HepG2 (cell line): ENCODE results near the gene GPR17. TPM values are rescaled to one million over a fixed set of nuclear protein-coding genes. Genes with fewer than 3 reads are reported as not detected.

Experiments
- ATAC-seq: fragments of 200-7000 bp; cut with Tn5 transposase; 3 replicates; pipeline ENCODE4 v1.9.1; 2020; ENCODE audit warnings: mild to moderate bottlenecking, moderate library complexity
- BruUV-seq: library from RNA; stranded (reverse); fragments of 400-500 nt; replicated peaks from 2 replicates; lab custom pipeline; 2021; lab: Mats Ljungman, UMichigan
- CTCF ChIA-PET: fragments of 300-600 bp; formaldehyde crosslinking; extraction: SDS; loops from one replicate; lab custom pipeline; 2021; ENCODE audit warnings: low total read pairs, inconsistent platforms, low intra/inter-chr PET ratio; lab: Yijun Ruan, JAX
- POLR2A ChIA-PET: fragments of 350-600 bp; sonication (Branson Sonifier 250); formaldehyde crosslinking; loops from one replicate; lab custom pipeline; 2020; ENCODE audit warnings: antibody characterized with exemption, inconsistent platforms; lab: Yijun Ruan, JAX
- DNase-seq: peaks from one replicate; pipeline ENCODE4 v3.0.0-alpha.2; 2015; ENCODE audit warnings: low spot score
- FAIRE-seq: peaks from 3 replicates; lab custom pipeline; 2011; peaks lifted over from hg19 to GRCh38; lab: Jason Lieb, UNC
- H2AFZ ChIP-seq: one replicate; pipeline ENCODE4 v1.6.1; 2011; ENCODE audit warnings: low read length, inconsistent platforms
- H3K27ac ChIP-seq: fragments of 300-600 bp; 3 replicates; pipeline ENCODE4 v1.8.0; 2011; ENCODE audit warnings: mixed run types, mild to moderate bottlenecking, mixed read lengths, low read length, inconsistent platforms; ENCODE audit not compliant: insufficient read depth; ENCODE audit errors: extremely low read length
- H3K27me3 ChIP-seq, 2 experiments: fragments of 200-600 bp in 1 of 2; 2 replicates in 1 of 2; 3 replicates in 1 of 2; pipeline versions ENCODE4 v1.6.0 to v1.8.0; 2011; ENCODE audit warnings: low read length in 2 of 2, mild to moderate bottlenecking in 2 of 2, moderate library complexity in 2 of 2, inconsistent platforms in 1 of 2; ENCODE audit not compliant: insufficient read depth in 2 of 2, control insufficient read depth in 1 of 2
- H3K36me3 ChIP-seq, 2 experiments: fragments of 200-600 bp in 1 of 2; replicated peaks in 1 of 2; 2 replicates in 1 of 2; 3 replicates in 1 of 2; pipeline versions ENCODE4 v1.5.1 to v1.8.0; 2011; ENCODE audit warnings: low read length in 2 of 2, inconsistent platforms in 1 of 2; ENCODE audit not compliant: insufficient read depth in 2 of 2, control insufficient read depth in 1 of 2
- H3K4me1 ChIP-seq: 2 replicates; pipeline ENCODE4 v1.5.1; 2012; ENCODE audit warnings: low read length, inconsistent platforms; ENCODE audit not compliant: insufficient read depth
- H3K4me2 ChIP-seq: 2 replicates; pipeline ENCODE4 v1.6.0; 2011; ENCODE audit warnings: low read depth, low read length, inconsistent platforms
- H3K4me3 ChIP-seq, 3 experiments: fragments of 200-600 bp in 1 of 3; sonication (generic), shearing (Covaris generic) in 1 of 3; replicated peaks in 1 of 3; 2 replicates each; pipeline ENCODE4 v1.5.1; 2011 to 2016; ENCODE audit warnings: low read length in 3 of 3, inconsistent platforms in 2 of 3, low read depth in 2 of 3, mild to moderate bottlenecking in 2 of 3, control low read depth in 1 of 3, mixed read lengths in 1 of 3; ENCODE audit not compliant: insufficient read depth in 1 of 3
- H3K79me2 ChIP-seq: one replicate; pipeline ENCODE4 v1.6.1; 2011; ENCODE audit warnings: low read length, inconsistent platforms; ENCODE audit not compliant: insufficient read depth
- H3K9ac ChIP-seq: 2 replicates; pipeline ENCODE4 v1.6.0; 2011; ENCODE audit warnings: mild to moderate bottlenecking, low read depth, low read length, inconsistent platforms; ENCODE audit not compliant: insufficient read depth
- H3K9me3 ChIP-seq: 2 replicates; pipeline ENCODE4 v1.5.1; 2012; ENCODE audit warnings: mild to moderate bottlenecking, low read length
- H4K20me1 ChIP-seq: 2 replicates; pipeline ENCODE4 v1.6.0; 2011; ENCODE audit warnings: inconsistent platforms, mild to moderate bottlenecking, low read length, moderate library complexity; ENCODE audit not compliant: insufficient read depth
- ASH2L ChIP-seq: fragments of 300-600, 200-600 bp; sonication (generic); IDR thresholded peaks from 2 replicates; pipeline ENCODE4 v1.7.0; 2017; ENCODE audit warnings: low read depth, mild to moderate bottlenecking, moderate library complexity, mixed read lengths, low read length; ENCODE audit not compliant: insufficient read length
- EZH2 ChIP-seq: conservative IDR thresholded peaks from 2 replicates; pipeline ENCODE4 v1.6.1; 2012; ENCODE audit warnings: mild to moderate bottlenecking, low read depth, low read length, moderate library complexity
- HOXA9 ChIP-seq: sonication (generic); formaldehyde crosslinking; IDR thresholded peaks from 2 replicates; pipeline ENCODE4 v1.8.1; 2022; ENCODE audit warnings: missing genetic modification reagents, mild to moderate bottlenecking, moderate library complexity, borderline replicate concordance
- JDP2 ChIP-seq: sonication (generic); formaldehyde crosslinking; IDR thresholded peaks from 2 replicates; pipeline ENCODE4 v1.8.1; 2022; ENCODE audit warnings: missing genetic modification reagents, borderline replicate concordance
- LCORL ChIP-seq, 2 experiments: fragments of 450-650 bp in 1 of 2; sonication (generic) in 1 of 2; formaldehyde crosslinking in 1 of 2; IDR thresholded peaks; 2 replicates each; pipeline versions ENCODE4 v1.5.0 to v1.6.1; 2017 to 2020; ENCODE audit warnings: antibody characterized with exemption in 1 of 2, missing genetic modification reagents in 1 of 2
- MEIS1 ChIP-seq: sonication (generic); formaldehyde crosslinking; IDR thresholded peaks from 2 replicates; pipeline ENCODE4 v1.9.0; 2021; ENCODE audit warnings: mild to moderate bottlenecking, missing genetic modification reagents, moderate library complexity, borderline replicate concordance
- PRMT3 ChIP-seq: sonication (generic); formaldehyde crosslinking; IDR thresholded peaks from 2 replicates; pipeline ENCODE4 v1.8.1; 2022; ENCODE audit warnings: low read depth, mild to moderate bottlenecking, moderate library complexity, missing genetic modification reagents, borderline replicate concordance
- SALL1 ChIP-seq: sonication (generic); formaldehyde crosslinking; IDR thresholded peaks from 2 replicates; pipeline ENCODE4 v1.8.0; 2022; ENCODE audit warnings: mild to moderate bottlenecking, missing genetic modification reagents
- STAT5B ChIP-seq: sonication (generic); formaldehyde crosslinking; IDR thresholded peaks from 2 replicates; pipeline ENCODE4 v1.4.0; 2020; ENCODE audit warnings: missing genetic modification reagents
- ZFP62 ChIP-seq: sonication (generic); formaldehyde crosslinking; IDR thresholded peaks from 2 replicates; pipeline ENCODE4 v1.4.0; 2020; ENCODE audit warnings: missing genetic modification reagents
- ZNF441 ChIP-seq: sonication (generic); formaldehyde crosslinking; IDR thresholded peaks from 2 replicates; pipeline ENCODE4 v1.7.0; 2021; ENCODE audit warnings: missing genetic modification reagents, borderline replicate concordance
- ZNF468 ChIP-seq: sonication (generic); formaldehyde crosslinking; IDR thresholded peaks from 2 replicates; pipeline ENCODE4 v1.8.0; 2022; ENCODE audit warnings: mild to moderate bottlenecking, moderate library complexity, missing genetic modification reagents
- ZNF543 ChIP-seq: sonication (generic); formaldehyde crosslinking; IDR thresholded peaks from 2 replicates; pipeline ENCODE4 v1.4.0; 2020; ENCODE audit warnings: mild to moderate bottlenecking, missing genetic modification reagents
- ZNF607 ChIP-seq: sonication (generic); formaldehyde crosslinking; IDR thresholded peaks from 2 replicates; pipeline ENCODE4 v1.5.1; 2020; ENCODE audit warnings: missing genetic modification reagents, mild to moderate bottlenecking, borderline replicate concordance
- WGBS: methylation state at CpG from one replicate; pipeline ENCODE4 v1.1.6; 2017; ENCODE audit warnings: low lambda C conversion rate; 5-methylcytosine and 5-hydroxymethylcytosine counted together
- in situ Hi-C: cut with HindIII; loops from 2 replicates; pipeline ENCODE4 v1.10.0; 2017; ENCODE audit warnings: low pct_unique_long_range_greater_than_20kb; ENCODE audit not compliant: extremely low pct_ligation_motif_present
- intact Hi-C: fragments of 100-400 bp; cut with micrococcal nuclease; formaldehyde crosslinking; loops from one replicate; pipeline ENCODE4 v1.10.0; 2022; ENCODE audit not compliant: unreplicated experiment
- polyA plus RNA-seq, 8 experiments: library from polyadenylated mRNA; depleted of rRNA in 3 of 8; stranded (reverse) in 7 of 8; unstranded in 1 of 8; fragments of >200 nt; fragmentation: Illumina TruSeq in 4 of 8; extraction: Trizol in 4 of 8; gene quantifications; 2 replicates each; pipeline versions ENCODE4 v1.2.1 to v1.2.3, GENCODE V29; 2011 to 2016; ENCODE audit warnings: low read depth in 4 of 8, missing spikeins in 1 of 8, mixed read lengths in 1 of 8; ENCODE audit not compliant: insufficient read depth in 1 of 8
- total RNA-seq, 5 experiments: library from RNA; depleted of rRNA; stranded (reverse); fragments of >200 nt; fragmentation: Illumina TruSeq; extraction: Trizol; gene quantifications; 2 replicates each; pipeline ENCODE4 v1.2.3, GENCODE V29; 2016; ENCODE audit warnings: low read depth in 1 of 5
- TF ChIP-seq, protein P1 (sequence below): IDR thresholded peaks from 2 replicates; pipeline ENCODE4 v1.6.1; 2012; ENCODE audit warnings: inconsistent platforms
- TF ChIP-seq, protein P2 (sequence below): sonication (generic); formaldehyde crosslinking; IDR thresholded peaks from 2 replicates; pipeline ENCODE4 v1.4.0; 2020; ENCODE audit warnings: missing genetic modification reagents
- TF ChIP-seq, protein P3 (sequence below): sonication (generic); formaldehyde crosslinking; IDR thresholded peaks from 2 replicates; pipeline ENCODE4 v1.4.0; 2020; ENCODE audit warnings: missing genetic modification reagents, borderline replicate concordance

The GPR17 gene
- total and polyA plus RNA-seq, 2 of the 13 experiments (the other 11 are each of a cell fraction or from before 2014, with no cell fraction given), result not detected

DNA sequence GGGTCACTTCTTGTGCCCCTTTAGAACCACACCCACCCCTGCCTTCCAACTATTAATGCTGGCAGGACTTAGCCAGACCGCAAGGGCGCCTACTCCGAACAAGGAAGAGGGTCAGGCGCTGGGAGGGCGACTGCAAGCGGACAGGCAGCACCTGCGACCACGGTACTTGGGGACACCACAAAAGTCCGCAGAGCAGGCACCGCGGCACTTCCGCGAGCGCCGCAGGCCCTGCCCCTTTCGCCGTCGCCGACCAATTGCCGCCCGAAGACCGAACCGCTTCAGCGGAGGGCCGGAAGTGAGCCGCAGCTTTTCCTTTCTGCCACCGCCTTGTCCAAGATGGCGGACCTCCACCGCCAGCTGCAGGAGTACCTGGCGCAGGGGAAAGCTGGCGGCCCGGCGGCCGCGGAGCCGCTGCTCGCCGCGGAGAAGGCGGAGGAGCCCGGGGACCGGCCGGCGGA lies 55.3 kb downstream of the GPR17 start, which contains the start of gene SFT2D3 (continued):
- TF ChIP-seq ASH2L, result no peak
- no peak for TF ChIP-seq ZNF468
- TF ChIP-seq, all 625 proteins: peak for 330

DNA sequence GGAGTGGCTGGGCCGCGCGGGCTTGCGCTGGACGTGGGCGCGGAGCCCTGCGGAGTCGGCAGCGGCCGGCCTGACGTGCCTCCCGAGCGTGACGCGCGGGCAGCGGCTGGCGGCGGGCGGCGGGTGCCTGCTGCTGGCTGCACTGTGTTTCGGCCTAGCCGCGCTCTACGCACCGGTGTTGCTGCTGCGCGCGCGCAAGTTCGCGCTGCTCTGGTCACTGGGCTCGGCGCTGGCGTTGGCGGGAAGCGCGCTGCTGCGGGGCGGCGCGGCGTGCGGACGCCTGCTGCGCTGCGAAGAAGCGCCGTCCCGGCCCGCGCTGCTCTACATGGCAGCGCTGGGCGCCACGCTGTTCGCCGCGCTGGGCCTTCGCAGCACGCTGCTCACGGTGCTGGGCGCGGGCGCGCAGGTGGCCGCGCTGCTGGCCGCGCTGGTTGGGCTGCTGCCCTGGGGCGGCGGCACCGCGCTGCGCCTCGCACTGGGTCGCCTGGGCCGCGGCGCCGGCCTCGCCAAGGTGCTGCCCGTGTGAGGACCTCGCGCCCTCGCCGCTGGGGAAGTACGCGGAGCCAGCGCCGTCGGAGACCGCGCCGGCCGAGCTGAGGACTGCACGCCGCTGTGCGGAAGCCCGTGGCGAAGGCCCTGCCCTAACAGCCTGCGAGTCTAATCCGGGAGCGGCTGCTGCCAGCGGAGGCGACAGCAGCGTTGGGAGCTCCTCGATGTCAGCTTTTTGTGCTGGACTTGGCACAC lies 55.9 kb downstream of the GPR17 start:
- ATAC-seq (peak; percentile 76), DNase-seq (peak; percentile 71), FAIRE-seq (no peak)
- H3K27me3 ChIP-seq, result no peaks in the 10 kb centered on the region
- peak overlapping the region; percentile 75 to 92 (median 79) for H3K4me3 ChIP-seq
- H4K20me1 ChIP-seq, result 0 out of 2 replicates have a peak, but pooled peaks cover 2% of the 10 kb centered on the region
- in situ Hi-C loops, result no loop called here
- peak overlapping the region; percentile 97 for H3K4me2 ChIP-seq
- H3K36me3 ChIP-seq, result peaks cover 3 to 6% of the 10 kb centered on the region in 2 experiments; a peak in 4 of 5 replicates
- BruUV-seq, result no TSS peak
- peak overlapping the region; percentile 93 for H3K9ac ChIP-seq
- peak overlapping the region; percentile 93 for H3K27ac ChIP-seq
- peaks cover 14% of the 10 kb centered on the region for H3K79me2 ChIP-seq
- CTCF ChIA-PET, result no interaction called here
- POLR2A ChIA-PET, result interaction anchor here (0.6 to 1.8 kb wide), 16 partner anchors 22 to 382 kb away, joined by 3 to 15 read pairs (median 3); partner anchors contain the start of genes AMMECR1L, IWS1 and WDR33
- H3K4me1 ChIP-seq, result peaks cover 25% of the 10 kb centered on the region
- H2AFZ ChIP-seq, result no peak overlapping the region
- 2% methylated on average over 41 of the region's 108 CpGs for WGBS
- no peaks in the 10 kb centered on the region for H3K9me3 ChIP-seq
- intact Hi-C loops, result loop anchor here (2.0 kb wide), 1 partner anchor 109 kb away; the partner anchor contains the start of gene WDR33
- TF ChIP-seq, protein P1, sequence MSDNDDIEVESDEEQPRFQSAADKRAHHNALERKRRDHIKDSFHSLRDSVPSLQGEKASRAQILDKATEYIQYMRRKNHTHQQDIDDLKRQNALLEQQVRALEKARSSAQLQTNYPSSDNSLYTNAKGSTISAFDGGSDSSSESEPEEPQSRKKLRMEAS, result peak; percentile 96
- TF ChIP-seq ZNF543 (CRISPR knock-in tag) (peak; percentile 85), STAT5B (no peak), ZNF607 (no peak), EZH2 (no peak), MEIS1 (CRISPR knock-in tag) (0 out of 2 replicates have a peak, but pooled peaks have one; percentile 30), SALL1 (CRISPR knock-in tag) (peak; percentile 86), ZFP62 (CRISPR knock-in tag) (no peak), JDP2 (CRISPR knock-in tag) (no peak), LCORL (IDR thresholded peaks at IDR 0.05) (no peak), LCORL (CRISPR knock-in tag; IDR thresholded peaks at IDR 0.05) (0 out of 2 replicates have a peak, but pooled peaks have one; percentile 6), HOXA9 (CRISPR knock-in tag) (peak; percentile 16; the same call in 1 of the 2 replicates), ZNF441 (peak; percentile 73), PRMT3 (peak; percentile 90; the same call in 1 of the 2 replicates)
- TF ChIP-seq, protein P2, sequence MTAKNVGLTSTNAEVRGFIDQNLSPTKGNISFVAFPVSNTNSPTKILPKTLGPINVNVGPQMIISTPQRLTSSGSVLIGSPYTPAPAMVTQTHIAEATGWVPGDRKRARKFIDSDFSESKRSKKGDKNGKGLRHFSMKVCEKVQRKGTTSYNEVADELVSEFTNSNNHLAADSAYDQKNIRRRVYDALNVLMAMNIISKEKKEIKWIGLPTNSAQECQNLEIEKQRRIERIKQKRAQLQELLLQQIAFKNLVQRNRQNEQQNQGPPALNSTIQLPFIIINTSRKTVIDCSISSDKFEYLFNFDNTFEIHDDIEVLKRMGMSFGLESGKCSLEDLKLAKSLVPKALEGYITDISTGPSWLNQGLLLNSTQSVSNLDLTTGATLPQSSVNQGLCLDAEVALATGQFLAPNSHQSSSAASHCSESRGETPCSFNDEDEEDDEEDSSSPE (CRISPR knock-in tag), result peak; percentile 41; the same call in 1 of the 2 replicates
- TF ChIP-seq, protein P3, sequence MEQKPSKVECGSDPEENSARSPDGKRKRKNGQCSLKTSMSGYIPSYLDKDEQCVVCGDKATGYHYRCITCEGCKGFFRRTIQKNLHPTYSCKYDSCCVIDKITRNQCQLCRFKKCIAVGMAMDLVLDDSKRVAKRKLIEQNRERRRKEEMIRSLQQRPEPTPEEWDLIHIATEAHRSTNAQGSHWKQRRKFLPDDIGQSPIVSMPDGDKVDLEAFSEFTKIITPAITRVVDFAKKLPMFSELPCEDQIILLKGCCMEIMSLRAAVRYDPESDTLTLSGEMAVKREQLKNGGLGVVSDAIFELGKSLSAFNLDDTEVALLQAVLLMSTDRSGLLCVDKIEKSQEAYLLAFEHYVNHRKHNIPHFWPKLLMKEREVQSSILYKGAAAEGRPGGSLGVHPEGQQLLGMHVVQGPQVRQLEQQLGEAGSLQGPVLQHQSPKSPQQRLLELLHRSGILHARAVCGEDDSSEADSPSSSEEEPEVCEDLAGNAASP, result 0 out of 2 replicates have a peak, but pooled peaks have one; percentile 46
